ENCODE measurements around the gene MEA1.

DNA sequence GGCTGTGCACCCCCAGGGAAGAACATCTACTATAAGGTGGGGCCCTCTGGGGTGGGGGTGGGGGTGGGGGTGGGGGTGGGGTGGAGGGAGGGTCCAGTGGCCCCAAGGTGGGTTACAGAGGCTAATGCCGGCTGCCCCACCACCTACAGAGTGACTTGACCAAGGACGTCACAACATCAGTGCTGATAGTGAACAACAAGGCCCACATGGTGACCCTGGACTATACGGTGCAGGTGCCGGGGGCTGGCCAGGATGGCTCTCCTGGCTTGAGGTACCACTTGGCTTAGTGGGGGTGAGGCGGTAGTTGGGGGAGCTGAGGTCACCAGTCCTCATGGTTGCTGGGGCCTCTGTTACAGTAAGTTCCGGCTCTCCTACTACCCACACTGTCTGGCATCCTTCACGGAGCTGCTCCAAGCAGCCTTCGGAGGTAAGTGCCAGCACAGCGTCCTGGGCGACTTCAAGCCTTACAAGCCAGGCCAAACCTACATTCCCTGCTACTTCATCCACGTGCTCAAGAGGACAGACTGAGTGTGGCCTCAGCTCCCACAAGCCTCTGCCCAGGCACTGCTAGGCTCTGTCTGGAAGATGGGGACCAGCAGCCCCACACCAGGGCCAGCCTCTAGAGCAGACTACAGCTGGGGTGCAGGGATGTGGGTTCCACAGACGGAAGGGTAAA lies 50.4 kb downstream of the MEA1 start:
- TF ChIP-seq JUNB (IDR thresholded peaks at IDR 0.05; ENCODE audit: unreplicated experiment) (no peak), EZH2phosphoT487 (IDR thresholded peaks at IDR 0.05; ENCODE audit: unreplicated experiment) (no peak), EZH2 (IDR thresholded peaks at IDR 0.05; ENCODE audit: low read depth, unreplicated experiment) (no peak), CREB1 (CRISPR knock-in tag; IDR thresholded peaks at IDR 0.05; ENCODE audit: low read depth) (no peak), POLR2AphosphoS5 (IDR thresholded peaks at IDR 0.05; ENCODE audit: low read depth) (no peak), NANOG (IDR thresholded peaks at IDR 0.05; ENCODE audit: borderline replicate concordance) (no peak), ZNF331 (CRISPR knock-in tag; IDR thresholded peaks at IDR 0.05; ENCODE audit: low read depth) (no peak), STAT1 (IDR thresholded peaks at IDR 0.05; ENCODE audit: unreplicated experiment) (no peak), ZNF114 (CRISPR knock-in tag; IDR thresholded peaks at IDR 0.05) (no peak)
- TF ChIP-seq, protein P1, sequence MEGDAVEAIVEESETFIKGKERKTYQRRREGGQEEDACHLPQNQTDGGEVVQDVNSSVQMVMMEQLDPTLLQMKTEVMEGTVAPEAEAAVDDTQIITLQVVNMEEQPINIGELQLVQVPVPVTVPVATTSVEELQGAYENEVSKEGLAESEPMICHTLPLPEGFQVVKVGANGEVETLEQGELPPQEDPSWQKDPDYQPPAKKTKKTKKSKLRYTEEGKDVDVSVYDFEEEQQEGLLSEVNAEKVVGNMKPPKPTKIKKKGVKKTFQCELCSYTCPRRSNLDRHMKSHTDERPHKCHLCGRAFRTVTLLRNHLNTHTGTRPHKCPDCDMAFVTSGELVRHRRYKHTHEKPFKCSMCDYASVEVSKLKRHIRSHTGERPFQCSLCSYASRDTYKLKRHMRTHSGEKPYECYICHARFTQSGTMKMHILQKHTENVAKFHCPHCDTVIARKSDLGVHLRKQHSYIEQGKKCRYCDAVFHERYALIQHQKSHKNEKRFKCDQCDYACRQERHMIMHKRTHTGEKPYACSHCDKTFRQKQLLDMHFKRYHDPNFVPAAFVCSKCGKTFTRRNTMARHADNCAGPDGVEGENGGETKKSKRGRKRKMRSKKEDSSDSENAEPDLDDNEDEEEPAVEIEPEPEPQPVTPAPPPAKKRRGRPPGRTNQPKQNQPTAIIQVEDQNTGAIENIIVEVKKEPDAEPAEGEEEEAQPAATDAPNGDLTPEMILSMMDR (conservative IDR thresholded peaks at IDR 0.05; ENCODE audit: low read depth in 2 of 2): no peak
- TF ChIP-seq, protein P2, sequence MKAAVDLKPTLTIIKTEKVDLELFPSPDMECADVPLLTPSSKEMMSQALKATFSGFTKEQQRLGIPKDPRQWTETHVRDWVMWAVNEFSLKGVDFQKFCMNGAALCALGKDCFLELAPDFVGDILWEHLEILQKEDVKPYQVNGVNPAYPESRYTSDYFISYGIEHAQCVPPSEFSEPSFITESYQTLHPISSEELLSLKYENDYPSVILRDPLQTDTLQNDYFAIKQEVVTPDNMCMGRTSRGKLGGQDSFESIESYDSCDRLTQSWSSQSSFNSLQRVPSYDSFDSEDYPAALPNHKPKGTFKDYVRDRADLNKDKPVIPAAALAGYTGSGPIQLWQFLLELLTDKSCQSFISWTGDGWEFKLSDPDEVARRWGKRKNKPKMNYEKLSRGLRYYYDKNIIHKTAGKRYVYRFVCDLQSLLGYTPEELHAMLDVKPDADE (IDR thresholded peaks at IDR 0.05): no peak
- TF ChIP-seq, protein P3, sequence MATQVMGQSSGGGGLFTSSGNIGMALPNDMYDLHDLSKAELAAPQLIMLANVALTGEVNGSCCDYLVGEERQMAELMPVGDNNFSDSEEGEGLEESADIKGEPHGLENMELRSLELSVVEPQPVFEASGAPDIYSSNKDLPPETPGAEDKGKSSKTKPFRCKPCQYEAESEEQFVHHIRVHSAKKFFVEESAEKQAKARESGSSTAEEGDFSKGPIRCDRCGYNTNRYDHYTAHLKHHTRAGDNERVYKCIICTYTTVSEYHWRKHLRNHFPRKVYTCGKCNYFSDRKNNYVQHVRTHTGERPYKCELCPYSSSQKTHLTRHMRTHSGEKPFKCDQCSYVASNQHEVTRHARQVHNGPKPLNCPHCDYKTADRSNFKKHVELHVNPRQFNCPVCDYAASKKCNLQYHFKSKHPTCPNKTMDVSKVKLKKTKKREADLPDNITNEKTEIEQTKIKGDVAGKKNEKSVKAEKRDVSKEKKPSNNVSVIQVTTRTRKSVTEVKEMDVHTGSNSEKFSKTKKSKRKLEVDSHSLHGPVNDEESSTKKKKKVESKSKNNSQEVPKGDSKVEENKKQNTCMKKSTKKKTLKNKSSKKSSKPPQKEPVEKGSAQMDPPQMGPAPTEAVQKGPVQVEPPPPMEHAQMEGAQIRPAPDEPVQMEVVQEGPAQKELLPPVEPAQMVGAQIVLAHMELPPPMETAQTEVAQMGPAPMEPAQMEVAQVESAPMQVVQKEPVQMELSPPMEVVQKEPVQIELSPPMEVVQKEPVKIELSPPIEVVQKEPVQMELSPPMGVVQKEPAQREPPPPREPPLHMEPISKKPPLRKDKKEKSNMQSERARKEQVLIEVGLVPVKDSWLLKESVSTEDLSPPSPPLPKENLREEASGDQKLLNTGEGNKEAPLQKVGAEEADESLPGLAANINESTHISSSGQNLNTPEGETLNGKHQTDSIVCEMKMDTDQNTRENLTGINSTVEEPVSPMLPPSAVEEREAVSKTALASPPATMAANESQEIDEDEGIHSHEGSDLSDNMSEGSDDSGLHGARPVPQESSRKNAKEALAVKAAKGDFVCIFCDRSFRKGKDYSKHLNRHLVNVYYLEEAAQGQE (IDR thresholded peaks at IDR 0.05; ENCODE audit: unreplicated experiment): no peak
- TF ChIP-seq, protein P4, sequence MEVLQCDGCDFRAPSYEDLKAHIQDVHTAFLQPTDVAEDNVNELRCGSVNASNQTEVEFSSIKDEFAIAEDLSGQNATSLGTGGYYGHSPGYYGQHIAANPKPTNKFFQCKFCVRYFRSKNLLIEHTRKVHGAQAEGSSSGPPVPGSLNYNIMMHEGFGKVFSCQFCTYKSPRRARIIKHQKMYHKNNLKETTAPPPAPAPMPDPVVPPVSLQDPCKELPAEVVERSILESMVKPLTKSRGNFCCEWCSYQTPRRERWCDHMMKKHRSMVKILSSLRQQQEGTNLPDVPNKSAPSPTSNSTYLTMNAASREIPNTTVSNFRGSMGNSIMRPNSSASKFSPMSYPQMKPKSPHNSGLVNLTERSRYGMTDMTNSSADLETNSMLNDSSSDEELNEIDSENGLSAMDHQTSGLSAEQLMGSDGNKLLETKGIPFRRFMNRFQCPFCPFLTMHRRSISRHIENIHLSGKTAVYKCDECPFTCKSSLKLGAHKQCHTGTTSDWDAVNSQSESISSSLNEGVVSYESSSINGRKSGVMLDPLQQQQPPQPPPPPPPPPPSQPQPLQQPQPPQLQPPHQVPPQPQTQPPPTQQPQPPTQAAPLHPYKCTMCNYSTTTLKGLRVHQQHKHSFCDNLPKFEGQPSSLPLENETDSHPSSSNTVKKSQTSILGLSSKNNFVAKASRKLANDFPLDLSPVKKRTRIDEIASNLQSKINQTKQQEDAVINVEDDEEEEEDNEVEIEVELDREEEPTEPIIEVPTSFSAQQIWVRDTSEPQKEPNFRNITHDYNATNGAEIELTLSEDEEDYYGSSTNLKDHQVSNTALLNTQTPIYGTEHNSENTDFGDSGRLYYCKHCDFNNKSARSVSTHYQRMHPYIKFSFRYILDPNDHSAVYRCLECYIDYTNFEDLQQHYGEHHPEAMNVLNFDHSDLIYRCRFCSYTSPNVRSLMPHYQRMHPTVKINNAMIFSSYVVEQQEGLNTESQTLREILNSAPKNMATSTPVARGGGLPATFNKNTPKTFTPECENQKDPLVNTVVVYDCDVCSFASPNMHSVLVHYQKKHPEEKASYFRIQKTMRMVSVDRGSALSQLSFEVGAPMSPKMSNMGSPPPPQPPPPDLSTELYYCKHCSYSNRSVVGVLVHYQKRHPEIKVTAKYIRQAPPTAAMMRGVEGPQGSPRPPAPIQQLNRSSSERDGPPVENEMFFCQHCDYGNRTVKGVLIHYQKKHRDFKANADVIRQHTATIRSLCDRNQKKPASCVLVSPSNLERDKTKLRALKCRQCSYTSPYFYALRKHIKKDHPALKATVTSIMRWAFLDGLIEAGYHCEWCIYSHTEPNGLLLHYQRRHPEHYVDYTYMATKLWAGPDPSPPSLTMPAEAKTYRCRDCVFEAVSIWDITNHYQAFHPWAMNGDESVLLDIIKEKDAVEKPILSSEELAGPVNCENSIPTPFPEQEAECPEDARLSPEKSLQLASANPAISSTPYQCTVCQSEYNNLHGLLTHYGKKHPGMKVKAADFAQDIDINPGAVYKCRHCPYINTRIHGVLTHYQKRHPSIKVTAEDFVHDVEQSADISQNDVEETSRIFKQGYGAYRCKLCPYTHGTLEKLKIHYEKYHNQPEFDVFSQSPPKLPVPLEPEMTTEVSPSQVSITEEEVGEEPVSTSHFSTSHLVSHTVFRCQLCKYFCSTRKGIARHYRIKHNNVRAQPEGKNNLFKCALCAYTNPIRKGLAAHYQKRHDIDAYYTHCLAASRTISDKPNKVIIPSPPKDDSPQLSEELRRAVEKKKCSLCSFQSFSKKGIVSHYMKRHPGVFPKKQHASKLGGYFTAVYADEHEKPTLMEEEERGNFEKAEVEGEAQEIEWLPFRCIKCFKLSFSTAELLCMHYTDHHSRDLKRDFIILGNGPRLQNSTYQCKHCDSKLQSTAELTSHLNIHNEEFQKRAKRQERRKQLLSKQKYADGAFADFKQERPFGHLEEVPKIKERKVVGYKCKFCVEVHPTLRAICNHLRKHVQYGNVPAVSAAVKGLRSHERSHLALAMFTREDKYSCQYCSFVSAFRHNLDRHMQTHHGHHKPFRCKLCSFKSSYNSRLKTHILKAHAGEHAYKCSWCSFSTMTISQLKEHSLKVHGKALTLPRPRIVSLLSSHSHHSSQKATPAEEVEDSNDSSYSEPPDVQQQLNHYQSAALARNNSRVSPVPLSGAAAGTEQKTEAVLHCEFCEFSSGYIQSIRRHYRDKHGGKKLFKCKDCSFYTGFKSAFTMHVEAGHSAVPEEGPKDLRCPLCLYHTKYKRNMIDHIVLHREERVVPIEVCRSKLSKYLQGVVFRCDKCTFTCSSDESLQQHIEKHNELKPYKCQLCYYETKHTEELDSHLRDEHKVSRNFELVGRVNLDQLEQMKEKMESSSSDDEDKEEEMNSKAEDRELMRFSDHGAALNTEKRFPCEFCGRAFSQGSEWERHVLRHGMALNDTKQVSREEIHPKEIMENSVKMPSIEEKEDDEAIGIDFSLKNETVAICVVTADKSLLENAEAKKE (CRISPR knock-in tag; IDR thresholded peaks at IDR 0.05): no peak
